Natural killer cell (primary cell): ENCODE results near the gene PLEKHG3. TPM values are rescaled to one million over a fixed set of nuclear protein-coding genes. Genes with fewer than 3 reads are reported as not detected.

Experiments used
- ATAC-seq, 3 donors: fragments of 150-1000 bp in 2 of 3; fragments of 200-7000 bp in 1 of 3; cut with Tn5 transposase; 1 replicate in 1 of 3; 2 replicates in 2 of 3; pipeline ENCODE4 v1.10.0; 2021; ENCODE audit warnings: mild to moderate bottlenecking in 2 of 3, moderate library complexity in 2 of 3
- DNase-seq, 2 donors: peaks; one replicate each; pipeline versions ENCODE4 v3.0.0 to v3.0.0-alpha.2; 2013 to 2021; ENCODE audit warnings: mixed read lengths in 1 of 2
- H3K27ac ChIP-seq: one replicate; pipeline ENCODE4 v1.5.1; 2013; ENCODE audit warnings: mild to moderate bottlenecking, low read length
- H3K27me3 ChIP-seq: one replicate; pipeline ENCODE4 v1.6.1; 2013; ENCODE audit warnings: low read length; ENCODE audit not compliant: control insufficient read depth, insufficient read depth
- H3K36me3 ChIP-seq: one replicate; pipeline ENCODE4 v1.6.1; 2013; ENCODE audit warnings: low read length; ENCODE audit not compliant: control insufficient read depth, insufficient read depth
- H3K4me1 ChIP-seq: one replicate; pipeline ENCODE4 v1.6.1; 2013; ENCODE audit warnings: low read length; ENCODE audit not compliant: control insufficient read depth, insufficient read depth
- H3K4me3 ChIP-seq: one replicate; pipeline ENCODE4 v1.5.1; 2013; ENCODE audit warnings: low read length
- H3K9me3 ChIP-seq: one replicate; pipeline ENCODE4 v1.6.1; 2013; ENCODE audit warnings: low read length; ENCODE audit not compliant: control insufficient read depth, insufficient read depth
- H3K27ac Mint-ChIP-seq, 2 donors: one replicate each; pipeline ENCODE4 v1.8.0; 2022; ENCODE audit warnings: mild to moderate bottlenecking in 2 of 2, mixed read lengths in 2 of 2, moderate library complexity in 1 of 2
- H3K27me3 Mint-ChIP-seq, 2 donors: one replicate each; pipeline ENCODE4 v1.8.0; 2022; ENCODE audit warnings: low read depth in 2 of 2, mixed read lengths in 2 of 2
- H3K36me3 Mint-ChIP-seq: one replicate; pipeline ENCODE4 v1.8.0; 2022; ENCODE audit warnings: mixed read lengths
- H3K4me1 Mint-ChIP-seq, 2 donors: one replicate each; pipeline ENCODE4 v1.8.0; 2022; ENCODE audit warnings: mixed read lengths in 2 of 2
- H3K4me3 Mint-ChIP-seq: one replicate; pipeline ENCODE4 v1.8.0; 2022; ENCODE audit warnings: mild to moderate bottlenecking, moderate library complexity, mixed read lengths
- H3K9me3 Mint-ChIP-seq, 2 donors: one replicate each; pipeline ENCODE4 v1.8.0; 2022; ENCODE audit warnings: mixed read lengths in 2 of 2
- WGBS: methylation state at CpG from one replicate; pipeline ENCODE4 v1.1.7; 2013; ENCODE audit warnings: missing lambda C conversion rate; ENCODE audit not compliant: insufficient coverage; 5-methylcytosine and 5-hydroxymethylcytosine counted together
- intact Hi-C: fragments of 100-400 bp; cut with micrococcal nuclease; formaldehyde crosslinking; loops from one replicate; pipeline ENCODE4 v1.14.2; 2022
- total RNA-seq, 4 donors: library from RNA; stranded (reverse); fragments of 120-200 nt in 1 of 4; gene quantifications; one replicate each; pipeline versions ENCODE4 v1.2.3 to v1.2.4, GENCODE V29; 2013 to 2022
- TF ChIP-seq, protein P1 (sequence below): fragments of 200-600 bp; IDR thresholded peaks from one replicate; pipeline ENCODE4 v1.8.0; 2022; ENCODE audit warnings: antibody characterized with exemption

Gene PLEKHG3
- total RNA-seq, 3 donors from 2014 or later (not counting 1 experiment from before 2014, with no cell fraction given) = 184 to 285 (median 225) TPM

DNA sequence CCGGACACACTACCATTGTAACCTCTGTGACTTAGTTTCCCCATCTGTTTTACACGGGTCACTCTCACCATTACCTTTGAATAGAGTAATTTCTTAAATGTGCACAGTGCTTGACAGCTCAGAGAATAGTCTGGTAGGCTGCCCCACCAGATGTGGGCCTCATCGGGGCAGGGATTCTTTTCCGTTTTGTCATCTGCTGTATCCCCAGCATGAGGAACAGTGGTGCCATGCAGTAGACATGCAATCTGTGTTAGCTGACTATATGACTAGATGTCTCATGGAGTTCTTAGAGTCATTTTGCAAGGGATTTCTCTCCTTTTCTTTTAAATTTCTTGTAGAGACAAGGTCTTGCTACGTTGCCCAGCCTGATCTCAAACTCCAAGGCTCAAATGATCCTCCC lies 44.9 kb upstream of the PLEKHG3 start:
- H3K4me3 ChIP-seq = no peak overlapping the region
- H3K4me1 ChIP-seq = peaks cover 9% of the 10 kb centered on the region
- TF ChIP-seq, protein P1, sequence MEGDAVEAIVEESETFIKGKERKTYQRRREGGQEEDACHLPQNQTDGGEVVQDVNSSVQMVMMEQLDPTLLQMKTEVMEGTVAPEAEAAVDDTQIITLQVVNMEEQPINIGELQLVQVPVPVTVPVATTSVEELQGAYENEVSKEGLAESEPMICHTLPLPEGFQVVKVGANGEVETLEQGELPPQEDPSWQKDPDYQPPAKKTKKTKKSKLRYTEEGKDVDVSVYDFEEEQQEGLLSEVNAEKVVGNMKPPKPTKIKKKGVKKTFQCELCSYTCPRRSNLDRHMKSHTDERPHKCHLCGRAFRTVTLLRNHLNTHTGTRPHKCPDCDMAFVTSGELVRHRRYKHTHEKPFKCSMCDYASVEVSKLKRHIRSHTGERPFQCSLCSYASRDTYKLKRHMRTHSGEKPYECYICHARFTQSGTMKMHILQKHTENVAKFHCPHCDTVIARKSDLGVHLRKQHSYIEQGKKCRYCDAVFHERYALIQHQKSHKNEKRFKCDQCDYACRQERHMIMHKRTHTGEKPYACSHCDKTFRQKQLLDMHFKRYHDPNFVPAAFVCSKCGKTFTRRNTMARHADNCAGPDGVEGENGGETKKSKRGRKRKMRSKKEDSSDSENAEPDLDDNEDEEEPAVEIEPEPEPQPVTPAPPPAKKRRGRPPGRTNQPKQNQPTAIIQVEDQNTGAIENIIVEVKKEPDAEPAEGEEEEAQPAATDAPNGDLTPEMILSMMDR = no peak
- Mint-ChIP-seq H3K4me1 (peaks cover 15 to 16% of the 10 kb centered on the region in 2 donors), H3K4me3 (peak overlapping the region; percentile 81), H3K27me3 (peaks cover 7 to 13% of the 10 kb centered on the region in 2 donors), H3K9me3 (no peaks in the 10 kb centered on the region), H3K27ac (peak overlapping the region in 1 of 2 donors; percentile 77), H3K36me3 (no peaks in the 10 kb centered on the region)
- no peaks in the 10 kb centered on the region for H3K9me3 ChIP-seq
- H3K36me3 ChIP-seq = no peaks in the 10 kb centered on the region
- DNase-seq (no peak), ATAC-seq (no peak)
- no peak overlapping the region for H3K27ac ChIP-seq
- intact Hi-C loops = no loop called here
- 72% methylated on average over 5 of the region's 5 CpGs for WGBS
- H3K27me3 ChIP-seq = no peaks in the 10 kb centered on the region

DNA sequence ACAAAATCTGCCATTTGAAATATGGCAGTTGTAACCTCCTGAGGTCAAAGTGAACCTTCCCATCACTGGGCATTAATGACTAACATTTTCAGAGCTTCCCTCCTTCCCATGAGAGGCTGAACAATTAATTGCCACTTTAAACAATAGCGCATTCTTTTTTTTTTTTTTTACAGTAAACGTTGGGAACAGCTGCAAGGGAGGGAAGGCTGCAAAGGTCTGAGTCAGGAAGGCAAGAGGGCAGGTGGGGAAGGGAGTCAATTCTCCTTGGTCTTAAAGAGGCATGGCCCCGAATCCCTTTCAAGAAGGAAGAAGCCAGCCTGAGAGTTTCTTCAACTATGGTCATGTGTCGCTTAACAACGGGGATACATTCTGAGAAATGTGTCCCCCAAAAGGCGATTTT lies 41.0 kb upstream of the PLEKHG3 start:
- H3K27ac ChIP-seq = no peak overlapping the region
- ATAC-seq (no peak), DNase-seq (no peak)
- Mint-ChIP-seq H3K9me3 (no peaks in the 10 kb centered on the region), H3K36me3 (no peaks in the 10 kb centered on the region), H3K27ac (no peak overlapping the region), H3K27me3 (peaks cover 9 to 10% of the 10 kb centered on the region in 2 donors), H3K4me1 (peaks cover 13 to 15% of the 10 kb centered on the region in 2 donors), H3K4me3 (no peak overlapping the region)
- H3K27me3 ChIP-seq = no peaks in the 10 kb centered on the region
- no peaks in the 10 kb centered on the region for H3K9me3 ChIP-seq
- no peaks in the 10 kb centered on the region for H3K36me3 ChIP-seq
- no peak overlapping the region for H3K4me3 ChIP-seq
- 85% methylated on average over 6 of the region's 6 CpGs for WGBS
- intact Hi-C loops = no loop called here
- peaks cover 9% of the 10 kb centered on the region for H3K4me1 ChIP-seq
- TF ChIP-seq, protein P1 = no peak

DNA sequence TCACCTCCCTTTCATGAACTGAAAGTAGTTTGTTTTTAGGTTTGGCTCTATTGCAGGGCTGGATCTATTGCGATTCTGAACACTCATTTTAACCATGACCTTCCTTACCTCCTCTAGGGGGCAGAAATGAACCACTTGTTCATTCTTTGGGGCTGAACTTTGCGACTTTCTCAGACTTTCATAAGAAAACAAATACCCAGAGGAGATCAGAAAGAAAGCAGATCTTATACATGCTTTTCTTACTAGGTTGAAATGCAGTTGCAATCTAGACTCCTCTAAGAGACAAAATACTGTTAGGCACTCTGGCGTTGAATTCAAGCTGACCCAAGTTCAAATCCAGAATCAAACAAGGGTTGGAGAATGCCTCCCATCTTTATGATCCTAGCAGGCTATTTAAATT lies 32.6 kb upstream of the PLEKHG3 start:
- TF ChIP-seq, protein P1 = peak; percentile 69
- intact Hi-C loops = loop anchor here (1.0 to 10.0 kb wide), 4 partner anchors 51 to 313 kb away; partner anchors contain the start of gene FNTB
- Histone ChIP-seq H3K27ac (no peak overlapping the region), H3K36me3 (no peaks in the 10 kb centered on the region), H3K4me1 (peaks cover 34% of the 10 kb centered on the region), H3K27me3 (no peaks in the 10 kb centered on the region), H3K4me3 (no peak overlapping the region), H3K9me3 (peaks cover 10% of the 10 kb centered on the region)
- Mint-ChIP-seq H3K27ac (peak overlapping the region in 1 of 2 donors; percentile 61), H3K9me3 (peaks cover 2 to 3% of the 10 kb centered on the region in 2 donors), H3K36me3 (no peaks in the 10 kb centered on the region), H3K4me1 (peaks cover 30 to 31% of the 10 kb centered on the region in 2 donors), H3K4me3 (peak overlapping the region; percentile 13), H3K27me3 (peaks cover 0 to 2% of the 10 kb centered on the region in 2 donors)
- peak in 1 of 2 donors; percentile 80 for DNase-seq
- 21% methylated on average over 3 of the region's 3 CpGs for whole genome bisulfite sequencing
- peak; percentile 54 to 70 (median 58) for ATAC-seq

DNA sequence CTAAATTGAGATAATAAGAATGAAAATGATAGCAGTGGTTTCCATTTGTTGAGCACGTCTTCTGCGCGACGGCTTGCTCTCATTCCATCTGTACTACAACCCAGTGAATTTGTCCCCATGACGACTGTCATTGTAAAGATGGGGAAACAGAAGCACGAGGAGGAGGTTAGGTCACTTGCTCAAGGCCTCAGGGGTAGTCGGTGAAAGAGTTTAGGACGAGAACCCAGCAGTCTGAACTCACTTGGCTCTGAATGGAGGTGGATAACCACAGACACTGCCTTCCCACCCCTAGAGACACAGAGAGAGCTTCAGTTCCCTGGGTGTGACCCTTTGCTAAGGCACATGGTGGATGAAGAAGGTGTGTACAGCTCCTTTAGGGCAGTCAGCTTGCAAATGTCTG lies 30.9 kb upstream of the PLEKHG3 start:
- peak in 1 of 3 donors; percentile 40 for ATAC-seq
- 72% methylated on average over 4 of the region's 8 CpGs for WGBS
- H3K9me3 Mint-ChIP-seq = peaks cover 2 to 3% of the 10 kb centered on the region in 2 donors
- Histone ChIP-seq H3K36me3 (no peaks in the 10 kb centered on the region), H3K27me3 (no peaks in the 10 kb centered on the region), H3K4me1 (peaks cover 34% of the 10 kb centered on the region), H3K9me3 (peaks cover 10% of the 10 kb centered on the region), H3K27ac (peak overlapping the region; percentile 79), H3K4me3 (no peak overlapping the region)
- TF ChIP-seq, protein P1 = no peak
- H3K27ac Mint-ChIP-seq = peak overlapping the region; percentile 61 to 88
- intact Hi-C loops = loop anchor here (5.0 to 10.0 kb wide), 3 partner anchors 49 to 311 kb away; partner anchors contain the start of gene FNTB
- no peaks in the 10 kb centered on the region for H3K36me3 Mint-ChIP-seq
- peaks cover 40 to 42% of the 10 kb centered on the region in 2 donors for H3K4me1 Mint-ChIP-seq
- H3K4me3 Mint-ChIP-seq = peak overlapping the region; percentile 62
- H3K27me3 Mint-ChIP-seq = no peaks in the 10 kb centered on the region
- DNase-seq = no peak
